K562 (cell line): ENCODE measurements around the gene CHAF1A. TPM values are rescaled to one million over a fixed set of nuclear protein-coding genes. Genes with fewer than 3 reads are reported as not detected.
A peak's percentile ranks its signal among the peaks of the same experiment; 100 is the strongest.

ENCODE experiments used
- ARNT ChIP-seq, 2 experiments: fragments of 450-650 bp; IDR thresholded peaks; 2 replicates each; pipeline ENCODE4 v1.6.1; 2016; ENCODE audit warnings: mild to moderate bottlenecking in 1 of 2
- BDP1 ChIP-seq: IDR thresholded peaks from 3 replicates; pipeline ENCODE4 v1.6.1; 2011; ENCODE audit not compliant: insufficient read length, insufficient read depth
- CCNT2 ChIP-seq: IDR thresholded peaks from 2 replicates; pipeline ENCODE4 v1.6.1; 2011; ENCODE audit warnings: borderline replicate concordance, low read depth, mild to moderate bottlenecking, moderate library complexity, mixed read lengths, low read length; ENCODE audit not compliant: insufficient read length; ENCODE audit errors: extremely low read depth
- DNMT1 ChIP-seq: fragments of 450-650 bp; IDR thresholded peaks from 2 replicates; pipeline ENCODE4 v1.6.1; 2016; ENCODE audit warnings: antibody characterized with exemption, mild to moderate bottlenecking
- DPF2 ChIP-seq: fragments of 450-650 bp; IDR thresholded peaks from 2 replicates; pipeline ENCODE4 v1.6.1; 2016
- E2F8 ChIP-seq: fragments of 450-650 bp; IDR thresholded peaks from 2 replicates; pipeline ENCODE4 v1.7.1; 2018; ENCODE audit warnings: mild to moderate bottlenecking, low read depth; ENCODE audit not compliant: partially characterized antibody
- EP400 ChIP-seq: fragments of 450-650 bp; IDR thresholded peaks from 2 replicates; pipeline ENCODE4 v1.6.1; 2017; ENCODE audit warnings: antibody characterized with exemption, mild to moderate bottlenecking, moderate library complexity
- FOS ChIP-seq: IDR thresholded peaks from 3 replicates; pipeline ENCODE4 v1.6.1; 2011; ENCODE audit not compliant: insufficient read length; ENCODE audit errors: extremely low read depth
- HNRNPUL1 ChIP-seq: fragments of 200-400 bp; formaldehyde crosslinking; IDR thresholded peaks from 2 replicates; pipeline ENCODE4 v1.6.1; 2017; ENCODE audit warnings: low read length
- KDM1A ChIP-seq, 2 experiments: fragments of 450-650 bp; IDR thresholded peaks; 2 replicates each; pipeline ENCODE4 v1.6.1; 2016; ENCODE audit warnings: mild to moderate bottlenecking in 2 of 2
- MAFG ChIP-seq: fragments of 450-650 bp; conservative IDR thresholded peaks from 2 replicates; pipeline ENCODE4 v1.6.1; 2016; ENCODE audit warnings: missing genetic modification characterization, missing compliant biosample characterization
- POLR2G ChIP-seq: fragments of 200-400 bp; formaldehyde crosslinking; IDR thresholded peaks from 2 replicates; pipeline ENCODE4 v1.6.1; 2017; ENCODE audit warnings: low read depth, mild to moderate bottlenecking, antibody characterized with exemption, low read length, moderate library complexity
- RBM34 ChIP-seq: fragments of 200-400 bp; formaldehyde crosslinking; IDR thresholded peaks from 2 replicates; pipeline ENCODE4 v1.6.1; 2018; ENCODE audit warnings: low read length, borderline replicate concordance; ENCODE audit not compliant: insufficient read depth
- RHOXF2B ChIP-seq: fragments of 250-450 bp; sonication (Bioruptor Pico); conservative IDR thresholded peaks from 2 replicates; pipeline ENCODE4 v1.5.1; 2021
- SMARCA4 ChIP-seq: fragments of 450-650 bp; IDR thresholded peaks from 2 replicates; pipeline ENCODE4 v1.6.1; 2016
- SP1 ChIP-seq: sonication (generic); formaldehyde crosslinking; IDR thresholded peaks from 2 replicates; pipeline ENCODE4 v1.8.1; 2022; ENCODE audit warnings: mild to moderate bottlenecking, missing genetic modification reagents
- TAF7 ChIP-seq: fragments of 450-650 bp; IDR thresholded peaks from 2 replicates; pipeline ENCODE4 v1.6.1; 2016; ENCODE audit warnings: missing genetic modification characterization, missing compliant biosample characterization
- USF1 ChIP-seq: sonication (generic); formaldehyde crosslinking; IDR thresholded peaks from 2 replicates; pipeline ENCODE4 v1.9.0; 2022; ENCODE audit warnings: mild to moderate bottlenecking, missing genetic modification reagents
- XRCC3 ChIP-seq: fragments of 450-650 bp; IDR thresholded peaks from 2 replicates; pipeline ENCODE4 v1.6.1; 2017; ENCODE audit warnings: mild to moderate bottlenecking, moderate library complexity
- ZNF668 ChIP-seq: fragments of 250-450 bp; sonication (Bioruptor Pico); IDR thresholded peaks from 2 replicates; pipeline ENCODE4 v1.8.0; 2022; ENCODE audit warnings: mild to moderate bottlenecking, inconsistent platforms
- polyA plus RNA-seq, 8 experiments: library from polyadenylated mRNA; depleted of rRNA in 4 of 8; stranded (reverse) in 5 of 8; unstranded in 3 of 8; fragments of >200 nt; fragmentation: Nextera tagmentation in 2 of 8; fragmentation: Illumina TruSeq in 1 of 8; extraction: Ambion mirVana in 2 of 8; extraction: Trizol in 1 of 8; gene quantifications; 2 replicates each; pipeline versions ENCODE4 v1.2.1 to v1.2.3, GENCODE V29; 2011 to 2014; ENCODE audit warnings: inconsistent platforms in 1 of 8, missing spikeins in 1 of 8
- total RNA-seq, 7 experiments: library from RNA; depleted of rRNA in 6 of 7; stranded (reverse); fragments of >200 nt in 6 of 7; fragmentation: Illumina TruSeq in 2 of 7; extraction: Trizol in 2 of 7; gene quantifications; 2 replicates each; pipeline versions ENCODE4 v1.2.1 to v1.2.3, GENCODE V29; 2011 to 2021; ENCODE audit warnings: low replicate concordance in 1 of 7
- TF ChIP-seq, protein P1 (sequence below): sonication (generic); formaldehyde crosslinking; IDR thresholded peaks from 2 replicates; pipeline ENCODE4 v1.8.0; 2022; ENCODE audit warnings: mild to moderate bottlenecking, missing genetic modification reagents
- TF ChIP-seq, protein P2 (sequence below): fragments of 250-450 bp; sonication (Bioruptor Pico); IDR thresholded peaks from 2 replicates; pipeline ENCODE4 v1.4.0; 2020; ENCODE audit warnings: mild to moderate bottlenecking, moderate library complexity, borderline replicate concordance

Gene CHAF1A
- total and polyA plus RNA-seq, 9 of the 15 experiments (the other 6 are each of a cell fraction or from before 2014, with no cell fraction given), result 1.6 to 86.9 (median 45.2) TPM

DNA sequence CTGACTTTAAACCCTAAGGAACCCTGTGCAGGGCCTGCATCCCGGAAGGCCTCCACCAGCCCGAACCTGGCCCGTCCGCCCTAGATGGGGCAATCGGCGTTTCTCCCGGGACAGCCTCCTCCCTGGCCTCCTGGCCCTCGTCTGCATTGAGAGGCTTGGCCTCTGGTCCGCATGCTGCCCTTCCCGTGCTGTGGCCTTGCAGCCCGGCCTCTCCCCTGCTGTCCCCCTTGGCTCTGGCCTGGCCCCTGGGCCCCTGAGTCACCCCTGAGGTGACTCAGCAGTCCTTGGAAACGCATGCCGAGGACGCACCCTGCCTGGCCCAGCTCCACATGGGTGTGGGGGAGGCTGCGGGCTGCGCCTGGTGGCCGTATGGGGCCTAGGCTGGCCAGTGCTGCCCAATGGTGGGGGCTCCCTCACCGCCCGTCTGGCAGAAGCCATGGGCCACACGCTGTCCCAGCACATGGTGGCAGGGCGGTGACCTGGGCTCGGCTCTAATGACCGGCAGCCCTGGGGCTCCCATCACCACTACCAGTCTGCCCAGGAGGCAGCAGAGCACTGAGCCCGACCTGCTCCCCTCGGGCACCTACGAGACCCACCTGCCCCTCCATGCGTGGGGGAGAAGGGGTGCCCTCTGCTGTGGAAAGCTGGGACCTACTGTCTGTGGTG, 27.8 kb upstream of the CHAF1A start (continued):
- TF ChIP-seq ARNT (IDR thresholded peaks at IDR 0.05), result no peak
- no peak for TF ChIP-seq BDP1
- peak in 1 of 2 experiments; percentile 68; a peak in 2 of 4 replicates for TF ChIP-seq KDM1A (IDR thresholded peaks at IDR 0.05)
- peak; percentile 78 for TF ChIP-seq USF1
- peak; percentile 99 for TF ChIP-seq MAFG (tag)
- TF ChIP-seq, protein P1, sequence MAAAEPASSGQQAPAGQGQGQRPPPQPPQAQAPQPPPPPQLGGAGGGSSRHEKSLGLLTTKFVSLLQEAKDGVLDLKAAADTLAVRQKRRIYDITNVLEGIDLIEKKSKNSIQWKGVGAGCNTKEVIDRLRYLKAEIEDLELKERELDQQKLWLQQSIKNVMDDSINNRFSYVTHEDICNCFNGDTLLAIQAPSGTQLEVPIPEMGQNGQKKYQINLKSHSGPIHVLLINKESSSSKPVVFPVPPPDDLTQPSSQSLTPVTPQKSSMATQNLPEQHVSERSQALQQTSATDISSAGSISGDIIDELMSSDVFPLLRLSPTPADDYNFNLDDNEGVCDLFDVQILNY (CRISPR knock-in tag), result peak; percentile 94
- TF ChIP-seq SMARCA4, result peak; percentile 92
- TF ChIP-seq CCNT2, result peak; percentile 93
- TF ChIP-seq HNRNPUL1, result no peak
- TF ChIP-seq XRCC3, result no peak
- no peak for TF ChIP-seq E2F8
- TF ChIP-seq ZNF668, result peak; percentile 86
- no peak for TF ChIP-seq RHOXF2B (CRISPR knock-in tag)
- peak; percentile 64 for TF ChIP-seq FOS
- TF ChIP-seq RBM34, result no peak
- no peak for TF ChIP-seq TAF7 (tag)
- peak; percentile 90 for TF ChIP-seq POLR2G
- TF ChIP-seq EP400, result peak; percentile 97
- TF ChIP-seq SP1, result peak; percentile 81
- TF ChIP-seq DPF2, result peak; percentile 95
- no peak for TF ChIP-seq DNMT1
- TF ChIP-seq, protein P2, sequence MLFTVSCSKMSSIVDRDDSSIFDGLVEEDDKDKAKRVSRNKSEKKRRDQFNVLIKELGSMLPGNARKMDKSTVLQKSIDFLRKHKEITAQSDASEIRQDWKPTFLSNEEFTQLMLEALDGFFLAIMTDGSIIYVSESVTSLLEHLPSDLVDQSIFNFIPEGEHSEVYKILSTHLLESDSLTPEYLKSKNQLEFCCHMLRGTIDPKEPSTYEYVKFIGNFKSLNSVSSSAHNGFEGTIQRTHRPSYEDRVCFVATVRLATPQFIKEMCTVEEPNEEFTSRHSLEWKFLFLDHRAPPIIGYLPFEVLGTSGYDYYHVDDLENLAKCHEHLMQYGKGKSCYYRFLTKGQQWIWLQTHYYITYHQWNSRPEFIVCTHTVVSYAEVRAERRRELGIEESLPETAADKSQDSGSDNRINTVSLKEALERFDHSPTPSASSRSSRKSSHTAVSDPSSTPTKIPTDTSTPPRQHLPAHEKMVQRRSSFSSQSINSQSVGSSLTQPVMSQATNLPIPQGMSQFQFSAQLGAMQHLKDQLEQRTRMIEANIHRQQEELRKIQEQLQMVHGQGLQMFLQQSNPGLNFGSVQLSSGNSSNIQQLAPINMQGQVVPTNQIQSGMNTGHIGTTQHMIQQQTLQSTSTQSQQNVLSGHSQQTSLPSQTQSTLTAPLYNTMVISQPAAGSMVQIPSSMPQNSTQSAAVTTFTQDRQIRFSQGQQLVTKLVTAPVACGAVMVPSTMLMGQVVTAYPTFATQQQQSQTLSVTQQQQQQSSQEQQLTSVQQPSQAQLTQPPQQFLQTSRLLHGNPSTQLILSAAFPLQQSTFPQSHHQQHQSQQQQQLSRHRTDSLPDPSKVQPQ (CRISPR knock-in tag), result peak; percentile 83
